NCI-H524 treated with DMSO at 0.1 percent for 48 hours (cell line): ENCODE results near the gene TMEM119.
A peak's percentile ranks its signal among the peaks of the same experiment; 100 is the strongest.
"Not testable (repeated sequence)": the region's sequence is repeated elsewhere in the genome, so short reads cannot be mapped to it uniquely, and the experiment has no call there.

Source experiments
- DNase-seq: peaks from one replicate; lab custom pipeline; 2025; lab: John Stamatoyannopoulos, UW

Gene TMEM119

DNA sequence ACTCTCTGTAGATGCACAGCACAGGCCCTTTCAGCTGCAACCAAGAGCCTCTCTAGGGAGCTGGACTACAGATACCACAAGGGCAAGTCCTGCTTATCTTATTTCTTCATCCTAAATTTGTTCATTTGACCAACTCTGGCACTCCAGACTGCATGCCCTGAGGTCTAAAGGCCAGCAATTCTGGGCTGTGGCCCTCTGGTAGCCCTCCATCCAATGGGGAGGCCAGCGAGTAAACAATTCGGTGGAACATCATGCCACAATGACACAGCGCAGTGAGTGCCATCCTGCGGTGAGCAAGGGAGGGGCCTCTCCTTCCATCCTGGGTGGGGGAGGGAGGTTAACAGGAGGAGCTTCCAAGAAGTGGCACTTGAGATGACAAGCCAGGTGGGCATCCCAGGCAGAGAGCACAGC, 36.5 kb upstream of the TMEM119 start:
- peak; percentile 80 for DNase-seq

DNA sequence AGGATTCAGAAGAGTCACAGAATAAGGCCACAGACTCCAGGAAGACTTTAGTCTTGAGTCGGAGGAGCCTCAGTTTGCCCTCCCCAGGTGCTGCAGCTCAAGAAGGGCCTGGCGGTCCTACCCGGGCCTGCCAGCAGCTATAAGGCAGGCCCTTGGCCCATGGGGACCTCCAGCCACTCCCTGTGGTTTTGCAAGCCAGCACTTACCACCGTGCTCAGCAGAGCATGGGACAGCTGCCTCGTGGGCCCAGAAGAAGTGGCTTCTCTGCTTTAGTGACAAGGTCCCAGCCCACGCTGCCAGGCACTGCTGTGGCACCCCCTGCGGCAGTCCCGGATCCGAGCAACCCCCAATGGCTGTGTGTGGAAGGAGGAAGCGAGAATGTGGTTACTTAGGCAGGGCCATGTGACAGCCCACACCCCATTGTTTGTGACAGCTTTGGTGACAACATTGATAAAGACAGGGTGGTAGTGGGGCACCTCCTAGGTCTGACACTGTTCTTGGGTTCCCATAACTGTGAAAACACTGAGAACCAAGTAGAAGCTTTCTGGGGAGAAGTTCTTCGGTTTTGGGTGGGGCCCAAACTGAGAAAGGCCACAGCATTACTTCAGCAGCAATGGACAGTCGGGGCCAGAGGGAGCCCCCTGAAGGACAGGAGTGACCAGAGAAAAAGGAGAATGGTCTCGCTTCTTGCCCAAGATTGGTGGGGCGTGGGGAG, 35.8 kb upstream of the TMEM119 start, which contains the start of gene SELPLG:
Gene SELPLG (minus strand): TSS at position 361 of the 715 bp plus-strand sequence. CDS start 9,587 bp downstream, outside the sequence.
- DNase-seq, result no peak

DNA sequence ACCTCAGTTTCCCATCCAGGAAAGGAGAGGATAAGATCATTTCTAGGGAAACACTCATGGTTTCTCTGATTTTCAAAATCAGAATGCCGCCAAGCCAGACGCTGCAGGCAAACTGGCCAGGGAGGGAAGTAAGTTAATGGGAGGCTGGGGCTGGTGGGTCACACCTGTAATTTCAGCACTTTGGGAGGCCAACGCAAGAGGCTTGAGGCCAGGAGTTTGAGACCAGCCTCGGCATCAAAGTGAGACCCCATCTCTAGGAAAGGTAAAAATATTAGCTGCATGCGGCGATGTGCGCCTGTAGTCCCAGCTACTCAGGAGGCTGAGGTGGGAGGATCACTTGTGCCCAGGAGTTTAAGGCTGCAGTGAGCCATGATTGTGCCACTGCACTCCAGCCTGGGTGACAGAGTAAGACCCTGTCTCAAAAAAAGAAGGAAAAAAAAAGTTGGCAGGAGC, 35.2 kb upstream of the TMEM119 start:
- no peak for DNase-seq

DNA sequence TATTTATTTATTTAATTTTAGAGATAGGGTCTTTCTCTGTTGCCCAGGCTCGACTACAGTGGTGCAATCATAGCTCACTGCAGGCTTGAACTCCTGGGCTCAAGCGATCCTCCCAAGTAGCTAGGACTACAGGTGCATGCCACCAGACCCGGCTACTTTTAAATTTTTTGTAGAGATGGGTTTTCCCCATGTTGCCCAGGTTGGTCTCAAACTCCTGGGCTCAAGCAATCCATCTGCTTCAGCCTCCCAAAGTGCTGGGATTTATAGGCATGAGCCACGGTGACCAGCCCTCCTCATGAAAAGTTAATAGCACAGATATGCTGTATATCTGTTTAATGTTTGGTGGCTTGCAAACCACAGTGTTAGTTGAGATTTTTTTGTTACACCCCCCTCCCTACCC, 33.4 kb upstream of the TMEM119 start:
- DNase-seq, result not testable (repeated sequence)

DNA sequence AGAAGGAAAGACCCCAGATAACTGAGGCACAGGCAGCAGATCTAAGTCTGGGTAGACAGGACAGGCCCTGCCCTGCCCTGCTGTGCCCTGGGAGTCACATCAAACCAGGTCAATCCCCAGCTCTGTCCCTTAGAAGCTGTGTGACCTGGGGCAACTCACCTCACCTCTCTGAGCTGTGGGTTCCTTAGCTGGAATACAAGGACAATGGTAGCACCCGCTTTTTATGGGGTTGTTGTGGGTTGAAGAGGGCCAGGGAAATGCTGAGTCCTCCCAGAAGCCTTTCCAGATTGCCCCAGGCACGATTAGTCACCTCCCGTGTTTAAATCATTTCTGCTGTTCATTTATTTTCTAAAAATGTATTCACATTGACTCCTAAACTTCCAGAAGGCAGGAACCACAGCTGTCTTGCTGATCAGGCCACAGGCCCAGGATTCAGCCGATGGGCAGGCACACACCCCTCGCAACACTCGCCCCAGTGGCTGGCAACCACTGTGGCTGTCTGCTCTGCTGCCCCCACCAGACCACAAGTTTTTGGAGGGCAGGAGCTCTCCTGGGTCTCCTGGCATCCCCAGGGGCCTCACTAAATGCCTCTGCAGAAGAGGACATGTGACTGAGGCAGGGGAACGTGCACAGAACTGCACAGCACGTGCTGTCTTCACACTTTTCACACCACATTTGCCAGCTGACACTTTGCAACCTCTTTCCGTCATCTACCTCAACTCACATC, 32.8 kb upstream of the TMEM119 start:
- DNase-seq, result no peak

DNA sequence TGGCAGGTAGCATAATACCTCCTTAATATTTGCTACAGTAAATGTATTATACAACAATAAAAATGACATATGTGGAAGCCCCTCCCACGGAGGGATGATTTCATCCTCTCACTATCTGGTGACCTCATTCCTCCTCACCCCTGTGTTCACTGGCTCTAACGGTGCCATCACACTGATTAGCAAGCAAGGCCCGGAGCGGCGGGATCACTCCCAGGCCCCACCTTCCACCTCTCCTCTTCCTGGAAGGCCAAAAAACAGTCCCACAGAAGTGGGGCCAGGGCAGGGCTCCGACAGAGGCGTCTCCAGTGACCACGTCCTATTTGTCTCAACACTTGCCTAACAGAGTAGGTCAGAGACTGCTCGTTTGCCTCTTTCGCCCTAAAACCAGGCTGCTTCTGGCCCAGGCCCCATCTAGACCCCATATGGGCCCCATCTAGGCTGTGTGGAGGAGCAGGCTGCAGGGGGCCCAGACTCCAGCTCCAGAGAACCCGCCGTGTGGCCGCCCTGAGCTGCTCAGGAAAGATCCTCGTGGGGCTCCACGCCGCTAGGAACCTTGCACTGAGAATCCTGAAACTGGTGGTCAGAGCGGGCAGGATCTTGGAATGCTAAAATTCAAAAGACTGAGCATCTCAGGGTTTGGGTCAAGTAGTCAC, 32.1 kb upstream of the TMEM119 start:
- no peak for DNase-seq

DNA sequence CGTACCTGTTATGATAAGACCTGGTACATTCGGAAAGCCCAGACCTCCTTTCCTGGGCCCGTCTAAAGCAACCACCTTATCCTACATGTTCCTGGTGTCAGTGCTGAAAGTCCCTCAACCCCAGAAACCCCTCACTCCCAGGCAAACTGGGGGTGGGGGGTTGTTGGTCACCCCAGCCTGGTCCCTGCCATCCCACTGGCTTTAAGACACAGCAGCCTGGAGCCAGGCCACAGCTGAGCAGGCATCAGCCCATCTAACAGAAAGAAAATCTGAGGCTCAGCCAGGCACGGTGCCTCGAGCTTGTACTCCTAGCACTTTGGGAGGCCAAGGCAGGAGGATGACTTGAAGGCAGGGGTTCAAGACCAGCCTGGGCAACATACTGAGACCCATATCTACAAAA, 31.3 kb upstream of the TMEM119 start:
- no peak for DNase-seq

DNA sequence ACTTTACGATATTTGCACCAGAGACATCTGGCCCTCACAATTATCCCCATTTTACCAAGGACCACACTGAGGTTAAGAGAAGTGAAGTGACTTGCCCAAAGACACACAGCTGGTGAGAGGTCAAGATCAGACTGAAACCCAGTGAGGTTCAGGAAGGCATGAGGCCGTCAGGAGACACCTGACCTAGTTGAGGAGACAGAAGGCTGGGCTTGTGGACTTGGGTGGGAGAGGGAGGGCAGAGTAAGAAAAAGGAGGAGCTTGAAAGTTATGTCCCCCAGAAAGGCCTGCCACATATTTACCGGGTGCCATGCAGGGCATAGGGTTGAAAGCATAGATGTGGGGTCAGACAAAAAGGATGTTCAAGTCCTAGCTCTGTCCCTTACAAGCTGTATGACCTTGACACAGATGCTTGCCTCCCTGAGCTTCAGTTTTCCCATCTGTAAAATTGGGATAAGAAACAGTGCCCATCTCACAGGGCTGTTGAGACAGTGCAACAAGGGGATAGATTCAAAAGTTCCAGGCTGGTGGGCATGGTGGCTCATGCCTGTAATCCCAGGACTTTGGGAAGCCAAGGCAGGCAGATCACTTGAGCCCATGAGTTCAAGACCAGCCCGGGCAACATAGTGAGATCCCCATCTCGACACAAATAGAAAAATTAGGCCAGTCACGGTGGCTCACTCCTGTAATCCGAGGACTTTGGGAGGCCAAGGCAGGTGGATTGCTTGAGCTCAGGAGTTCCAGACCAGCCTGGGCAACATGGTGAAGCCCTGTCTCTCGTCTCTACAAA, 29.4 kb upstream of the TMEM119 start:
- no peak for DNase-seq

DNA sequence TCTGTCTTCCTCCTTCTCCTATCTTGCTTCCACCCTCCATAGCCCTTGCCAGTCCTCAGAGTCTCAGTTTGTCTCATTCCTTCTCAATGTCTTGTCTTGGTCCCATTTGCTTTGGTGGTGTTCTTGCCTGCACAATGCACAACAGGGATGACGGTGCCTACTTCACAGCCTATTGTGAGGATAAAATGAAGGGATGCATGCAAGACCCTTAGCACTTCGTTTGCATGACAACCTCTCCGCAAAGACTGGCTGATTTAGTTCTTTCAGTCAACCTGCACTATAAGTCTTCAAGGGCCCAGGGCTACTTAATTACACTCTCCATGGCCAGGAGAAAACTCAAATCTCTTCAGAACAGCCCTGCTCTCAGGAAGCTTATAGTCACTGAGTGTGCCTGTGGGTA, 27.3 kb upstream of the TMEM119 start:
- DNase-seq, result no peak

DNA sequence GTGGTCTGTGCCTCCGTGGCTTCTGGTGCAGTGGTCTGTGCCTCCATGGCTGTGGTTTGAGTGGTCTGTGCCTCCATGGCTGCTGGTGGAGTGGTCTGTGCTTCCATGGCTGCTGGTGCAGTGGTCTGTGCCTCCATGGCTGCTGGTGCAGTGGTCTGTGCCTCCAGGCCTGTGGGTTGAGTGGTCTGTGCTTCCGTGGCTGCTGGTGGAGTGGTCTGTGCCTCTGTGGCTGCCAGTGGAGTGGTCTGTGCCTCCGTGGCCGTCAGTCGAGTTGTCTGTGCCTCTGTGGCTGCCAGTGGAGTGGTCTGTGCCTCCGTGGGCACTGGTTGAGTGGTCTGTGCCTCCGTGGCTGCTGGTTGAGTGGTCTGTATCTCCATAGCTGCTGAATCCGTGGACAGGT, 25.7 kb upstream of the TMEM119 start:
- DNase-seq, result no peak

DNA sequence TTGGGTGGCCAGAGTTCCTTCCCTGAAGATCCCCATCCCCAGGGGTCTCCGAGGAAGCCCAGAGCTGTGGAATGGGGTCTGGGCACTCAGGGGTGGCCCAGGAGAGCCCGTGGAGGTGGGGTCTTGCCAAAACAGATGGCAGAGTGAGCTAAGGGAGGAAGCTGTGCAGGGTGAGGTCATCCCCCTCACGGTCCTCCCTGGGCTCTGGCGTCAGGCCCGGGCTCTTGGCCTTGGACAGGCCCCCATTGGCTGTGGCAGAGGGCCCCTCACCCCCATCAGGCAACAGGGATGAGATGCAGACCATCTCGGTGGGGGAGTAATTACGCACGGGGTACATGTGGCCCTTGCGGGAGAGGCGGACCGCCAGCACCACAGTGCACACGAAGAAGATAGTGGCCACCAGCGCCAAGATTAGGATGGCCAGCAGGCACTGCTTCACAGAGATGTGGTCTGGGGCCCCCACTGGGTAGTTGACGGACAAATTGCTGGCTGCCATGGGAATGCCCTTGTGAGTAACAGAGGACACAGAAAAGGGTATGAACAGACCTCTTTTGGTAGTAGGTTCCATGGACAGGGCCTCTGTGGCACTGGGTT, 25.1 kb upstream of the TMEM119 start:
- no peak for DNase-seq

DNA sequence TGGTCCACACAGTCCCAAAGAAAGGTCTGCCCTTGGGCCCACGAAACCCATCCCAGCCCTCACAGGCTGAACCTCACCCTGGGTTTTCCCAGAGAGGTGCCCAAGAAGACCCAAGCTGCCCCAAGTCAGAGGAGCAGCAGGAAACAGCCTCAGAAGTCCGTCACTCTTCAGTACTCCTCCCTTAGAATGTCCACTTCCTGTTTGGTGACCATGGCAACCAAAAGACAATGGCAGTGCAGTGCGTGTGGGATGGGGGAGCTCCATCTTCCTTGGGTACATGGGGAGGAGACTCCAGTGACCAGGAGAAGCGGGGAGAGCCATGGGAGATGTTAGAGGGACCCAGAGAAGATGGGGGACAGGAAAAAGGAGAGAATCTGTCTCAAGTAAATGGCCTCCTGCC, 24.5 kb upstream of the TMEM119 start:
- no peak for DNase-seq

DNA sequence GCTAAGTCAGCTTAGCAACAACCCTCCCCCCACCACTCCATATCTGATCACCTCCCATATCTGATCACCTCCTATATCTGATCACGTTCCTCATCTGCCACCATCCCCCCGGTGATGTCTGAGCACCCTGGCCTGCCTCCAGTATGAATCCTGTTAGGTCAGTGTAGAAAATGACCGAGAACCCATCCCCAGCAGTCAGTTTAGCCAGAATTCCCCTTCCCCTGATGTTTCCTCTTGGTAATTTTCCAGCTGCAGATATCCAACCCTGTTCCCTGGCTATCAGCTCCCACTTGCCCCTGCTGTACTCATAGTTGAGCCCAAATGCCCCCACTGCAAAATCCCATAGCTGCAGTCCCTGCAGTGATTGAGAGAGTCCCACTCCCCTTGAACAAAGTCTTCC, 23.3 kb upstream of the TMEM119 start:
- DNase-seq, result no peak

DNA sequence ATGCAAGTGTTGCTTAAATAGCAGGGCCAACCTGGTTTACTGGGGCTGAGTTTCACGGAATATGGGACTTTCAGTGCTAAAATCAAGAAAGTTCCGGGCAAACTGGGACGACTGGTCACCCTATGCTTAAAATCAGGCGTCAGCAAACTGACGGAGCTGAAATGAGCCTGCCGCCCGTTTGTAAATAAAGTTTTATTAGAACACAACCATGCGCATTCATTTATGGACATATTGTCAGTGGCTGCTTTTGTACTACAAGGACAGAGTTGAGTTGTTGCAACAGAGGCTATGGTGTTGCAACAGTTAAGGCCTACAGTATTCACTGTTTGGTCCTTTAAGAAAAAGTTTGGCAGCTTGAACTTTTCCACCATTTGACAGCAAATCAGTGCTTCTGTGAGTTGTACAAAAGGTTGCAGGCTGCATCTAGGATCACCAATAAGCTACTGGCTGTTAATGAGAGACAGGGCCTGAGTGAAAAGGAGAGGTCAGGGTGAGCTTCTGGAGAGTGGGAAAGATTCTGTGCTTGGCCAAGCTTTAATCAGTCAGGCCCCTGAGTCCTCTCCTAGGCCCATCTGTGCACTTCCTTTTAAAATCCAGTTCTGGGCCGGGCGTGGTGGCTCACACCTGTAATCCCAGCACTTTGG, 22.5 kb upstream of the TMEM119 start:
- no peak for DNase-seq

DNA sequence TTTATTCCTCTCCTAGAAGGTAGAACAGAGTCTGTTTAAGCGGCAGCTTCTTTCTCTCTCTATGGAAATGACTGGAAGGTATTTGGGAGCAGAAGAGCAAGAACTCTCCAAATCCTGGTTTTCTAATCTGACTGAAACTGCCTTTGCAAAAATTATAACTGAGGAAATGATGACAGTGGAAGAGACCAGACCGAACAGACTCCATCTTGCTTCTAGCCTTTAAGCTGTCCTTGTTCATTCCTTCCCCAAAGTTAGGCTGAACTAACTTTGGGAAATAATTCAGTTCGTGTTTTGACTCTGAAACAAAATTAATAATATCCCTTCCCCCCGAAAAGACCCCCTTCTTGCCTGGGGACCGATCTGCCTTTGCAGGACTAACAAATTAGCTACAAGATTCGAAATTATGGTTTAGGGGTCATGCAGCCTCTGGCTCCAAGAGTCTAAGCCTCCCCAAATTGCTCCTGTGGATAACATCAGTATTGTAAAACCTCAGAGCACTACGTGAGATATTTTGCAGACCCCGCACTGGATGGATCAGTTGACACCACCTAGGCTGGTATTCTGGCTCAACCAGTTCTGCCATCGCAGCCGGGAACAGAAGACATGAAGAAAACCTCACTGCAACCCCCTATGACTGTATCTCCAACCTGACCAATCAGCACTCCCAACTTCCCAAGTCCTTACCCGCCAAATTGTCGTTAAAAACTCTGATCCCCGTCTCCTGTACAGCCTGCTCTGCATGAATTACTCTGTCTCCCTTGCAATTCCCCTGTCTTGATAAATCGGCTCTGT, 21.7 kb upstream of the TMEM119 start:
- no peak for DNase-seq

DNA sequence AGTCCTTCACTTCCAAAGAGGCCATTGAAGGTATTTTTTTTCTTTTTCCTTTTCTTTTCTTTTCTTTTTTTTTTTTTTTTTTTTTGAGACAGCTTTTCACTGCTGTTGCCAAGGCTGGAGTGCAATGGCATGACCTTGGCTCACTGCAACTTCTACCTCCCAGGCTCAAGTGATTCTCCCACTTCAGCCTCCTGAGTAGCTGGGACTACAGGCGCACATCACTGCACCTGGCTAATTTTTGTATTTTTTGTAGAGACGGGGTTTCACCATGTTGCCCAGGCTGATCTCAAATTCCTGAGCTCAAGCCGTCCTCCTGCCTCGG, 21.0 kb upstream of the TMEM119 start:
- DNase-seq, result not testable (repeated sequence)

DNA sequence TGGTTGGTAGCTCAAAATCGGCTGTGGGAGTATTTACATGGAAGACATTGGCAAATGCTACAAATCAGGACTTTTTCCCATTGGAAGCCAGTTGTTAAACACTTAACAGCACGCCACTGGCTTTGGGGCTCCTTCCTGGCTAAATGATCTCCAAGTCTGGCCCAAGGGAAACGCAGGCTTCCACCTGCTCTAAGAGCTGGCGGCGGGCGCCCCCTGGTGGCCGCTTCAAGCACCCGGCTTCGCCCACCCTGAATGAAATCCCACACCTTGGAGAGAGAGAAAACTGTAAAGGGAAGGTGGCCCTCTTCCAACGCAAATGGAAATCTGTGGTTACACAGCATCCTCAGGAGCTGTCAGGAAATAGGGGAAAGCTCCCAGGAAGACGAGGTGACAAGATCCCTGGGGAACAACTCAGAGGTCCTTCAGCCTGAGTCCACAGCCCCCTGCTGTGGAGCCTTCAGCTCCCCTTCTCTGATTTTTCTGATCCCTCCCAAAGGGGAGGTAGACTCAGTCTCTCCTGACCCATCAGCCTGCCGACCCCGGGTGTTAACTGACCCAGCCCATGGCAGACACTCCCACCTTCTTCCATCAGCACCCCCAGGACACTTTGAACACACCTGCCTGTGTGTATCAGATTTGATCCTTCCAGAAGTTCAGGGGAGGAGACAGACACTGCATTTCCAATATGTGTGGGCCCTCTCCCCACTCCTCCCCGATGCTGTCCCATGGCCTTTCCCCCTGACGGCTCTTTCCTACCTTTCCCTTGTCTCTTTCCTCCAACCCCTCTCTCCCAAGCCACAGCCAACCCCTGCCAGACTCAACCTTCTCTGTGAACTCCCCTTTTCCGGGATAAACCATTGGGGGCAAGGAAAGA, 20.4 kb upstream of the TMEM119 start:
- DNase-seq, result peak; percentile 16

DNA sequence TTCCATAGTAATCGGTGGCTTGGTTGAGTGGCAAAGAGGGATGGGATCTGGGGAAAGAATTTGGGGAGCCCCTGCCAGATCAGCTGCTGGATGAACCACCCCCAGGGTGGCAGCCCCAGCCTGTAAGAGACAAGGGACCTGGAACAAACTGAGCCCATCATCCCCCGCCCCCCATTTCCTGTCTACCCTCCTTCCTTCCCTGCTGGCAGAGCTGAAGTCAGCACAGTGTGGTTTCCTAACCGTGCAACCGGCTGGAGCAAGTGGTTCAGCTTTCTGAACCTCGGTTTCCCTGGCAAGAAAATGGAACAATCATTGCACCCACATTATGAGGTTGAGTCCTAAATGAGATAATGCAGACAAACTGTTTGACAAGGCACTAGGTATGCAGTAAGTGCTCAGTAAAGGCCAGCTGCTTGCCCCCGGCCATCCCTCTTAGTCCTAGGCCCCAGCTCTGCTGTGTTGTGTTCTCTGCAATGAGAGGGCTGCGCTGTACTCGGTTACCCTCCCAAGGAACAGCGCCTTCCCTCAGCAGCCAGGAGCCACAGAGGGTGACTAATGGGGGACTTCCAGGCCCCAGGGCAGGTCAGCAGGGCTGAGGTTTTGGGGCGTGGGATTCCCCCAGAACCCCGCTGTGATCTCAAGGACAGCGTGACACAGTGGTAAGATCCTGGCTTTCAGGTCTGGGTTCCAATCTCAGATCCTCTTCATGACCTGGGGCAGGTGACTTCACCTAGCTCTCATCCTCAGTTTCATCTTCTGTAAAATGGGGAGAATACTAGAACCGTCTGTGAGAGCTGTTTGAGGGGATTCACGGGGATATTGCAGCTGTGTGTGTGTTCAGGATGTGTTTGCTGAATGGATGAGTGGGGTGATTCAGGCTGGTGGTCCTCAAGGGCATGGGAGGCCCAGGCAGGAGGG, 19.3 kb upstream of the TMEM119 start:
- no peak for DNase-seq

DNA sequence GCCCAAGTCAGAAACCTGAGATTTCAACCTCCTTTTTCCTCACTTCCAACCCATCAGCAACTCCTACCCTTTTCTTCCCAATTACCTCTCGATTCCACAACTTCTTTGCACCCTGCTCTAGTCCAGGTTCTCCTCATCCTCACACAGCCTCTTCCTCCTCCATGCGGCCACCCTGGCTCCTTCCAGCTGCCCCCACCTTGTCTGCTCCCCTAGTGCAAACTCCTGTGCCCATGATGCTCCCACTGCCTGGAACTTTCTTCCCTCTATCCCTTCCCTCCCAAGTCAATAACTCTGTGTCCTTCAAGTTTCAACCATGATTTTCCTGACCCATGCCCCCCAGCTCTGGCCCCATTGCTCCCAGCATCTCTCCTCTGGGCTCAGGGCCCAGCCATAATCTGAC, 18.5 kb upstream of the TMEM119 start:
- no peak for DNase-seq
